Duodenal mucosa (tissue), 2 donors: ENCODE data around the gene WDR17.
A peak's percentile ranks its signal among the peaks of the same experiment; 100 is the strongest.

Source experiments
- H3K27ac ChIP-seq: one replicate; pipeline ENCODE4 v1.7.0; 2013; ENCODE audit warnings: low read depth, low read length
- H3K27me3 ChIP-seq, 2 donors: one replicate each; pipeline ENCODE4 v1.7.0; 2013; ENCODE audit warnings: low read length in 2 of 2, control low read depth in 1 of 2; ENCODE audit not compliant: insufficient read depth in 2 of 2, control insufficient read depth in 1 of 2
- H3K36me3 ChIP-seq, 2 donors: one replicate each; pipeline ENCODE4 v1.7.0; 2013; ENCODE audit warnings: low read length in 2 of 2, control low read depth in 1 of 2; ENCODE audit not compliant: insufficient read depth in 2 of 2, control insufficient read depth in 1 of 2
- H3K4me1 ChIP-seq, 2 donors: one replicate each; pipeline ENCODE4 v1.7.0; 2013; ENCODE audit warnings: low read length in 2 of 2, control low read depth in 1 of 2; ENCODE audit not compliant: insufficient read depth in 2 of 2, control insufficient read depth in 1 of 2
- H3K4me3 ChIP-seq, 2 donors: one replicate each; pipeline ENCODE4 v1.7.0; 2013; ENCODE audit warnings: low read length in 2 of 2, low read depth in 1 of 2
- H3K9ac ChIP-seq, 2 donors: one replicate each; pipeline ENCODE4 v1.7.0; 2013; ENCODE audit warnings: low read length in 2 of 2, low read depth in 1 of 2
- H3K9me3 ChIP-seq, 2 donors: one replicate each; pipeline ENCODE4 v1.7.0; 2013; ENCODE audit warnings: low read length in 2 of 2, control low read depth in 1 of 2; ENCODE audit not compliant: control insufficient read depth in 1 of 2

The WDR17 gene

DNA sequence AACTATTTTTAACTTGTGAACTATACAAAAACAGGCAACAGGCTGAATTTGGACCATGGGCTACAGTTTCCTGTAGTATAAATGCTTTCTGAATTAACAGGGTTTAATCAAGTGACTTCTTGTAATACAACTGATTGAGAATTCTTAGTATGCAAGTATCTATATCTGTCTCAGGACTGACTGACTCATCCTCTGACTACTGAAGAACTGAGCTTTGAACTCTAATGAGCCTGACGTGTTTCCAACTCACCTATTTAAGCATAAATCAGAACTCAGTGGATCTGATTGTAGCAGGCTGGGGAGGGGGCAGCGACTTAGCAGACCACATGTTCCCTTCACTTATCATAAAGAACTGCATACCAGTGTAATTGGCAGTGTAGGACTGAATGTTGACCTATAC lies 122.0 kb downstream of the WDR17 start:
- Histone ChIP-seq H3K9me3 (no peaks in the 10 kb centered on the region), H3K27me3 (peaks cover 0 to 10% of the 10 kb centered on the region in 2 donors), H3K36me3 (no peaks in the 10 kb centered on the region), H3K9ac (no peak overlapping the region), H3K27ac (no peak overlapping the region), H3K4me1 (no peaks in the 10 kb centered on the region), H3K4me3 (no peak overlapping the region)

DNA sequence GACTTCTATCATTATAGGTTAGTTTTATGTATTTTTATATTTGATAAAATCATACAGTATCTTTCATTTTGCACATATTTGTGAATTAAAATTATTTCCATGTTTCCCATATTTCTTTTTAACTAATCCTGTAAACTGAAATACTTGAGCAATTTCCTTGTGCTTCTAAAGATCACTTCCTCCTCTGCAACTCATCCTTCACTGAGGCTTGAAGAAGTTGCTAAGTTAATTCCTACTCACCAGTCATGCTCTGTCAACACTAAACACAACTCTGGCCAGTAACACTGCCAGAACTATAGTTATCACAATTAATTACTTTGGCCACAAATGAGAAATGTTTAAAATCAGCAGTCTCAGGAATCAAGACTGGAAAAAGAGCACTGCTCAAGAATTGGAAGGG lies 123.0 kb downstream of the WDR17 start:
- no peak overlapping the region for H3K9ac ChIP-seq
- H3K36me3 ChIP-seq: no peaks in the 10 kb centered on the region
- H3K27me3 ChIP-seq: peaks cover 0 to 10% of the 10 kb centered on the region in 2 donors
- no peaks in the 10 kb centered on the region for H3K4me1 ChIP-seq
- no peak overlapping the region for H3K4me3 ChIP-seq
- H3K27ac ChIP-seq: no peak overlapping the region
- no peaks in the 10 kb centered on the region for H3K9me3 ChIP-seq

DNA sequence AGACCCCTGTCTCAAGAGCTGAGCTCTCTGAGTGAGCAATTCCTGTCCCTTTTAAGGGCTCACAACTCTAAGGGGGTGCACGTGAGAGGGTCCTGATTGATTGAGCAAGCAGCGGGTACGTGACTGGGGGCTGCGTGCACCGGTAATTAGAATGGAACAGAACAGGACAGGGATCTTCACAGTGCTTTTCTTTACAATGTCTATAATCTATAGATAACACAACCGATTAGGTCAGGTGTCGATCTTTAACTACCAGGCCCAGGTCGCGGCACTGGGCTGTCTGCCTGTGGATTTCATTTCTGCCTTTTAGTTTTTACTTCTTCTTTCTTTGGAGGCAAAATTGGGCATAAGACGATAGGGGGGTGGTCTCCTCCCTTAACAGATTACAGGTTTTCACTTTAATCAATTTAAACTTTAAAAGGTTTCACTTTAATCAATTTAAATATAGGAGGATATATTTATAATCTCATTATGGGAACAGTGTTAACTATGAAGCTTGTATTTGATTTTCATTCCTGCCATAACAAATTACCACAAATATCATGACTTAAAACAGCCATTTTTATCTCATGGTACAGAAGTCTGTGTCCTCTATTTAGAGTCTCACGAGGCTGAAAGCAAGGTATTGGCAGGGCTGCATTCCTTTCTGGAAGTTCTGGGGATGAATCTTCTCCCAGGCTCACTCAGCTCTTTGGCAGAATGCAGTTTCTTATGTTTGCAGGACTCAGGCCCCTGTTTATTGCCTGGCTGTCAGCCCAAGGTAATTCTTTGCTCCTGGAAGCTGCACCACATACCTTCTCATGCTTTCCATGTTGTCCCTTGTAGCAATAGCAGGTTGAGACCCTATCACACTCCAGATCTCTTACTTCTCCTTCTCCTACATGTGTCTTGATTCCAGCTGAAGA lies 124.5 kb downstream of the WDR17 start:
- no peak overlapping the region for H3K4me3 ChIP-seq
- no peak overlapping the region for H3K27ac ChIP-seq
- H3K36me3 ChIP-seq: no peaks in the 10 kb centered on the region
- H3K4me1 ChIP-seq: no peaks in the 10 kb centered on the region
- H3K9me3 ChIP-seq: no peaks in the 10 kb centered on the region
- H3K9ac ChIP-seq: no peak overlapping the region
- H3K27me3 ChIP-seq: peaks cover 0 to 10% of the 10 kb centered on the region in 2 donors

DNA sequence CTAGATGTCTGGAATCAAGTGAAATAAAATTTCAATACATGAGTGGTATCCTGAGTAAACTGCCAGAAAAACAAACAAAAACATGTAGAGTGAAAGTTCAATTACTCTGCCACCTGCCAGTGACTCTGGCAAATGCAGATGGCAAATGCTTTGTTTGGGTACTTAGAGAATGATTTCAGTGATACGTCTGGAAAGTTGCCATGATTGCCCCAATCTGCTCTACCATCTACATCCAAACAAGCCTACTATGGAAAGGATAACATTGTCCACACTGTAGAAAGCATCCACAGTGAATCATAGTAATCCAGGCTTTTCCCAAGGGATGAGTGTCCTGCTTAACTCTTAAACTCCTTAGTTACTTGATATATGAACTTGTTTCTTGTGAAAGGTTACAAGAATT lies 126.3 kb downstream of the WDR17 start:
- Histone ChIP-seq H3K9me3 (no peaks in the 10 kb centered on the region), H3K27ac (no peak overlapping the region), H3K27me3 (peaks cover 0 to 10% of the 10 kb centered on the region in 2 donors), H3K9ac (no peak overlapping the region), H3K36me3 (no peaks in the 10 kb centered on the region), H3K4me1 (peaks cover 0 to 3% of the 10 kb centered on the region in 2 donors), H3K4me3 (no peak overlapping the region)

DNA sequence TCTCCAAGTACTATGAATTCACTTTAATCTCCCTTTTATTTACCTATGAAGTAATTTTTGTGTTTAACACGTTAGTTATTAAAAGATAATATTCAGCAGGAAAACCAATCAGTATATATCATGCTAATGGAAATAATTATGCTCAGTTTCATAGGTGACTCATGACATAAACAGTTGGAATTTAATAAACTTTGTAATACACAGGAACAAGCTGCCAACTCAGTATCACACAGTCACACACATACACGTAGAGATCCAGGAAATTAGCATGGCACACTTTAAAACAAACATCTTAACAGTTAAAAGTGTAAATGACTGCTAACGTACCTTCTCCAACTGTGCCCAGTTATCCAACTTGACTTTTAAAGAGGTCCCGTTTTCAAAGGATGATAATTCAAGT lies 127.5 kb downstream of the WDR17 start:
- H3K9me3 ChIP-seq: no peaks in the 10 kb centered on the region
- H3K9ac ChIP-seq: no peak overlapping the region
- H3K4me1 ChIP-seq: peaks cover 0 to 3% of the 10 kb centered on the region in 2 donors
- no peak overlapping the region for H3K27ac ChIP-seq
- no peaks in the 10 kb centered on the region for H3K36me3 ChIP-seq
- no peak overlapping the region for H3K4me3 ChIP-seq
- H3K27me3 ChIP-seq: peaks cover 0 to 10% of the 10 kb centered on the region in 2 donors

DNA sequence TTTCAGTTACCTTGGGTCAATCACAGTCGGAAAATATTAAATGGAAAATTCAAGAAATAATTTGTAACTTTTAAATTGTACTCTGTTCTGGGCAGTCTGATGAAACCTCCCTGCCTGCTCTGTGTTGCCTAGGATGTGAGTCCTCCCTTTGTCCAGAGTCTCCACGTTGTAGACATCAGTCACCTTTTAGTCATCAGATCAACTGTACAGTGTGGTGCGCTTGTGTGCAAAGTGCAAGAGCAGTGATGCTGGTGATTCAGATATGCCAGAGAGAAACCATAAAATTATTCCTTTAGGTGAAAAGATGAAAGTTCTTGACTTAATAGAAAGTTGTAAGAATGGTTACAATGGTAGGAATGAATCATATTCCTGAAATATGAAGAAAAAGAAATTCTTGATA lies 128.3 kb downstream of the WDR17 start:
- Histone ChIP-seq H3K9ac (no peak overlapping the region), H3K36me3 (no peaks in the 10 kb centered on the region), H3K4me3 (no peak overlapping the region), H3K4me1 (peaks cover 0 to 3% of the 10 kb centered on the region in 2 donors), H3K27me3 (peaks cover 0 to 10% of the 10 kb centered on the region in 2 donors), H3K9me3 (no peaks in the 10 kb centered on the region), H3K27ac (no peak overlapping the region)

DNA sequence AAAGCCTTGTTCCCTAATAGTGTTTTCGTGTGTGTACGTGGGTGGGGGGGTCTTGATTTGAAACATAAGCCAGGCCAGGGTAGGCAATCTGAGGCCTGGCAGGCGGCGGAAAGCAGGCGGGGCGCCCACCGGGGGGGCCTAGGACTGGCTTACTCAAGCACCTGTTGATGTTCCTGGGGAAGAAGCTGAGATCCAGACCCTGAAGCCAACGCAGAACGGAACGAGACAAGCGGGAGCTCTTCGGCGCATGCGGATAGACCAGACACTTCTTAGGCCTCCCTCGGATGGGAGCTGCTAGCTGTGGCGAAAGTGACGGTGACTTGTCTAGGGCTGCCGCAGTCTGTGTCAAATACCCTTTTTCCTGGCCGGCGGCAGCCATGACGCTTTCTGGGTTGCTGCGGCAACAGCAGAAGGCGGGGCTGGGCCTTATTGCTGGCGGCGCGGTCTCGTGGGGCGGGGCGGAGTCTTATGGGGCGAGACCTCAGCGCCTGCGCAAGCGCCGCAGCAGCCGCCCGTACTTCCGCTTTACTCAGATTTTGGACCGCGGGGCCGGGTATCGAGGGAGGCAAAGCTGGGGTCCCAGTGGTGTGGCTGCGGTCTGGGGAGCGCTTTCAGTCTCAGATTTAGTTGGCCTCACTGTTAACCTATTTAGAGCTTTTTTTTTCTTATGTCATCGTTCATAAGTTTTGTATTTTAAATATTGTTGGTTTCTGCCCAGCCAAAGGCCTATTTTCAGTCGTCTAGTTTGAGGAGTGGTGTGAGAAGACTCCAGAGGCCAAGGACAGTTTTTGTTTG lies 129.7 kb downstream of the WDR17 start, which contains the start of gene SPATA4:
Gene SPATA4, minus strand, starts transcription at position 402 of the 795 bp plus-strand sequence. Its CDS starts 23 bp downstream, at position 379.
- Histone ChIP-seq H3K9me3 (no peaks in the 10 kb centered on the region), H3K9ac (peak within 1 kb of the TSS; percentile 34 to 48), H3K36me3 (no peaks in the 10 kb centered on the region), H3K27ac (peak within 1 kb of the TSS; percentile 61), H3K4me3 (peak within 1 kb of the TSS; percentile 78 to 91), H3K4me1 (peaks cover 0 to 3% of the 10 kb centered on the region in 2 donors), H3K27me3 (peaks cover 0 to 10% of the 10 kb centered on the region in 2 donors)

DNA sequence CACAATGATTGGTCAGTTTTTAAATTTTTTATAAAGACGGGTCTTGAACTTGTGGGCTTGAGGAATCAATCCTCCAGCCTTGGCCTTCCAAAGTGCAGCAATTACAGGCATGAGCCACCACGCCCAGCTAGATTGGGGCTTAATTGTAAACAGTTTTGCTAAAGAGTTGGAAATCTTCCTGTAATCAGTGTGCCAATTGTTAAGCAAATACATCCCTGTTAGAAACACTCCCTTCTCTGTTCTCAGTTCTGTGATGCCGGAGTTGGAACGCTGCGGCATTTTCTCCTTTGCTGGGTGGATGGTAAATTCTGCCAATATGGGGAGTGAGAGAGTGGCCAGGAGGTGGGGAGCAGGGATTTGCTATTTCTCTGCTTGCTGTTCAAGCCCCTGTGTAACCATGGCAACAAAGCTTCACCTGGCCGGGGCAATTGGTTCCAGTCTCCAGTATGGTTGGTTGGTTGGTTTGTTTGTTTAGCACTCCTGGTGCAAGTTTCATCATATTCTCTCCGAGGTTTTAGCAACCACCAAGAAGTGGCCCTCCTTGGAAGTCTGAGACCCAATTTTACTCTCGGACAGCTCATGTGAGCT lies 132.8 kb downstream of the WDR17 start:
- Histone ChIP-seq H3K27ac (no peak overlapping the region), H3K9ac (no peak overlapping the region)

DNA sequence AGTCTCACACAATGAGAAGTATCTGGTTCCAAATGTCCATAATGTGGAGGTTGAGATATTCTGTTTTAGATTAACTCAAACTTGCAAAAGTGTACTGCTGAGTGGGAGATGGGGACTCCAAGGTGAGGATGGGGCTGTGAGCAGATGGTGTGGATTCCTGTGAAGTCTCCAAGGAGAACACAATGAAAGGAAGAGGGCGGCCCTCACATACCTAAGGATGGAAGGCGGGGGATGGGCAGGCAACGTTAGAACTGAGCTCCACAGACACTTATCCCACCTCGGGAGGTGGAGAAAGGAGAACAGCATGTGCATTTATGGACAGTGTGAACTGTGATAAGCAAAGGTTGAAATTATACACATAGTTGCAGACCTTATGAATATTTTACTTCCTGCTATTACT lies 139.7 kb downstream of the WDR17 start:
- no peaks in the 10 kb centered on the region for H3K9me3 ChIP-seq
- no peak overlapping the region for H3K9ac ChIP-seq
- no peaks in the 10 kb centered on the region for H3K4me1 ChIP-seq
- H3K4me3 ChIP-seq: no peak overlapping the region
- no peaks in the 10 kb centered on the region for H3K36me3 ChIP-seq
- H3K27ac ChIP-seq: no peak overlapping the region
- peaks cover 0 to 21% of the 10 kb centered on the region in 2 donors for H3K27me3 ChIP-seq

More for the DNA sequence above, 132.8 kb downstream of the WDR17 start:
- Histone ChIP-seq H3K27me3 (peaks cover 0 to 1% of the 10 kb centered on the region in 2 donors), H3K4me1 (peaks cover 0 to 3% of the 10 kb centered on the region in 2 donors), H3K4me3 (no peak overlapping the region), H3K9me3 (no peaks in the 10 kb centered on the region), H3K36me3 (no peaks in the 10 kb centered on the region)
